IMR-90 (cell line): ENCODE data around the gene PLCB2. TPM values are rescaled to one million over a fixed set of nuclear protein-coding genes. Genes with fewer than 3 reads are reported as not detected.

Source experiments
- ATAC-seq: fragments of 200-7000 bp; cut with Tn5 transposase; 2 replicates; pipeline ENCODE4 v1.9.1; 2020; ENCODE audit warnings: low read depth, mild to moderate bottlenecking, moderate library complexity
- BruUV-seq: library from RNA; stranded (reverse); fragments of 400-500 nt; replicated peaks from 2 replicates; lab custom pipeline; 2021; lab: Mats Ljungman, UMichigan
- CTCF ChIA-PET: fragments of 300-600 bp; formaldehyde crosslinking; extraction: SDS; loops from one replicate; lab custom pipeline; 2021; ENCODE audit warnings: antibody characterized with exemption; lab: Yijun Ruan, JAX
- POLR2A ChIA-PET: fragments of 300-600 bp; sonication (Branson Sonifier 250); formaldehyde crosslinking; loops from one replicate; lab custom pipeline; 2022; ENCODE audit warnings: antibody characterized with exemption; ENCODE audit not compliant: unreplicated experiment; lab: Charles Lee
- DNase-seq: peaks from one replicate; pipeline ENCODE4 v3.0.0; 2013
- H2AFZ ChIP-seq: replicated peaks from 2 replicates; pipeline ENCODE3; 2013; ENCODE audit warnings: low read length, mild to moderate bottlenecking; ENCODE audit not compliant: poor library complexity
- H2AK5ac ChIP-seq: 2 replicates; pipeline ENCODE4 v1.6.1; 2013; ENCODE audit warnings: low read depth, low read length, inconsistent platforms
- H2AK9ac ChIP-seq: replicated peaks from 2 replicates; pipeline ENCODE3; 2013; ENCODE audit warnings: mild to moderate bottlenecking, low read depth, low read length, moderate library complexity; ENCODE audit not compliant: poor library complexity
- H2BK120ac ChIP-seq: 2 replicates; pipeline ENCODE4 v1.6.1; 2013; ENCODE audit warnings: low read depth, low read length, inconsistent platforms
- H2BK15ac ChIP-seq: 3 replicates; pipeline ENCODE4 v1.6.1; 2013; ENCODE audit warnings: low read depth, low read length, inconsistent platforms
- H2BK20ac ChIP-seq: 2 replicates; pipeline ENCODE4 v1.6.1; 2013; ENCODE audit warnings: low read depth, mild to moderate bottlenecking, inconsistent platforms, low read length, moderate library complexity
- H2BK5ac ChIP-seq: 2 replicates; pipeline ENCODE4 v1.6.1; 2013; ENCODE audit warnings: mild to moderate bottlenecking, low read depth, low read length, inconsistent platforms; ENCODE audit not compliant: poor library complexity, severe bottlenecking
- H3K14ac ChIP-seq: replicated peaks from 2 replicates; pipeline ENCODE4 v1.6.1; 2013; ENCODE audit warnings: low read depth, low read length, inconsistent platforms
- H3K18ac ChIP-seq: 2 replicates; pipeline ENCODE4 v1.6.1; 2013; ENCODE audit warnings: low read depth, low read length, control low read depth
- H3K23ac ChIP-seq: 2 replicates; pipeline ENCODE4 v1.6.1; 2013; ENCODE audit warnings: low read depth, low read length, inconsistent platforms
- H3K27ac ChIP-seq: 2 replicates; pipeline ENCODE4 v1.5.1; 2013; ENCODE audit warnings: mild to moderate bottlenecking, control low read depth, low read length; ENCODE audit not compliant: insufficient read depth
- H3K27me3 ChIP-seq: 2 replicates; pipeline ENCODE4 v1.6.1; 2013; ENCODE audit warnings: low read length; ENCODE audit not compliant: control insufficient read depth, insufficient read depth
- H3K36me3 ChIP-seq: 2 replicates; pipeline ENCODE4 v1.6.1; 2013; ENCODE audit warnings: low read length, mixed read lengths; ENCODE audit not compliant: control insufficient read depth, insufficient read depth
- H3K4ac ChIP-seq: 2 replicates; pipeline ENCODE4 v1.6.1; 2013; ENCODE audit warnings: low read depth, low read length, inconsistent platforms
- H3K4me1 ChIP-seq: 2 replicates; pipeline ENCODE4 v1.6.1; 2013; ENCODE audit warnings: low read length, mixed read lengths; ENCODE audit not compliant: control insufficient read depth, insufficient read depth
- H3K4me2 ChIP-seq: 2 replicates; pipeline ENCODE4 v1.6.1; 2013; ENCODE audit warnings: low read depth, mild to moderate bottlenecking, control low read depth, low read length, moderate library complexity
- H3K4me3 ChIP-seq: 2 replicates; pipeline ENCODE4 v1.5.1; 2013; ENCODE audit warnings: low read depth, mild to moderate bottlenecking, control low read depth, low read length, moderate library complexity; ENCODE audit not compliant: insufficient read depth
- H3K56ac ChIP-seq: 2 replicates; pipeline ENCODE4 v1.6.1; 2013; ENCODE audit warnings: low read length, inconsistent platforms; ENCODE audit not compliant: insufficient read depth; ENCODE audit errors: extremely low read depth
- H3K79me1 ChIP-seq, 2 experiments: 2 replicates each; pipeline ENCODE4 v1.6.1; 2013; ENCODE audit warnings: low read length in 2 of 2, inconsistent platforms in 1 of 2, low read depth in 1 of 2
- H3K9ac ChIP-seq: 2 replicates; pipeline ENCODE4 v1.6.1; 2013; ENCODE audit warnings: low read depth, low read length, control low read depth
- H3K9me1 ChIP-seq: 2 replicates; pipeline ENCODE4 v1.6.1; 2013; ENCODE audit warnings: low read length, inconsistent platforms; ENCODE audit not compliant: insufficient read depth
- H3K9me3 ChIP-seq: 2 replicates; pipeline ENCODE4 v1.6.1; 2013; ENCODE audit warnings: low read length; ENCODE audit not compliant: control insufficient read depth, insufficient read depth
- H4K20me1 ChIP-seq: 2 replicates; pipeline ENCODE4 v1.6.1; 2013; ENCODE audit warnings: low read length, inconsistent platforms; ENCODE audit not compliant: insufficient read depth
- H4K5ac ChIP-seq: 2 replicates; pipeline ENCODE4 v1.6.1; 2013; ENCODE audit warnings: mild to moderate bottlenecking, low read depth, low read length, control low read depth
- H4K8ac ChIP-seq, 2 experiments: 2 replicates each; pipeline ENCODE4 v1.6.1; 2013; ENCODE audit warnings: low read depth in 2 of 2, low read length in 2 of 2, control low read depth in 1 of 2, inconsistent platforms in 1 of 2
- H4K91ac ChIP-seq: 2 replicates; pipeline ENCODE4 v1.6.1; 2013; ENCODE audit warnings: low read depth, low read length, inconsistent platforms; ENCODE audit not compliant: insufficient read depth
- BHLHE40 ChIP-seq: fragments of 150-350 bp; IDR thresholded peaks from 2 replicates; pipeline ENCODE4 v1.6.1; 2016; ENCODE audit warnings: mild to moderate bottlenecking, low read depth, low read length
- CEBPB ChIP-seq: IDR thresholded peaks from 2 replicates; pipeline ENCODE4 v1.6.1; 2012; ENCODE audit warnings: low read depth, low read length, improper control_type of control experiment
- CHD1 ChIP-seq: IDR thresholded peaks from 2 replicates; pipeline ENCODE4 v1.6.1; 2012; ENCODE audit warnings: low read depth, low read length, improper control_type of control experiment
- CTCF ChIP-seq: conservative IDR thresholded peaks from 2 replicates; pipeline ENCODE4 v1.5.1; 2012; ENCODE audit warnings: mild to moderate bottlenecking, low read depth, low read length, improper control_type of control experiment
- ELK1 ChIP-seq: fragments of 150-350 bp; IDR thresholded peaks from 2 replicates; pipeline ENCODE4 v1.6.1; 2016; ENCODE audit warnings: low read depth, mild to moderate bottlenecking, low read length, moderate library complexity, borderline replicate concordance
- FOS ChIP-seq: fragments of 150-350 bp; IDR thresholded peaks from 2 replicates; pipeline ENCODE4 v1.6.1; 2016; ENCODE audit warnings: low read depth, low read length
- MAFK ChIP-seq: IDR thresholded peaks from 2 replicates; pipeline ENCODE4 v1.6.1; 2012; ENCODE audit warnings: low read depth, low read length, improper control_type of control experiment
- MAZ ChIP-seq: IDR thresholded peaks from 2 replicates; pipeline ENCODE4 v1.6.1; 2012; ENCODE audit warnings: low read depth, mild to moderate bottlenecking, low read length, improper control_type of control experiment, moderate library complexity, borderline replicate concordance
- MXI1 ChIP-seq: IDR thresholded peaks from 2 replicates; pipeline ENCODE4 v1.6.1; 2012; ENCODE audit warnings: low read depth, mild to moderate bottlenecking, low read length, moderate library complexity, borderline replicate concordance
- NFE2L2 ChIP-seq: fragments of 150-350 bp; IDR thresholded peaks from 2 replicates; pipeline ENCODE4 v1.6.1; 2016; ENCODE audit warnings: low read depth, mild to moderate bottlenecking, low read length
- POLR2A ChIP-seq: IDR thresholded peaks from 2 replicates; pipeline ENCODE4 v1.6.1; 2012; ENCODE audit warnings: mild to moderate bottlenecking, low read depth, low read length
- RAD21 ChIP-seq: IDR thresholded peaks from 2 replicates; pipeline ENCODE4 v1.6.1; 2012; ENCODE audit warnings: low read length, improper control_type of control experiment
- RCOR1 ChIP-seq: IDR thresholded peaks from 2 replicates; pipeline ENCODE4 v1.6.1; 2012; ENCODE audit warnings: mild to moderate bottlenecking, low read length, improper control_type of control experiment; ENCODE audit not compliant: insufficient replicate concordance
- RFX5 ChIP-seq: IDR thresholded peaks from 2 replicates; pipeline ENCODE4 v1.8.0; 2012; ENCODE audit warnings: low read depth, mild to moderate bottlenecking, low read length, moderate library complexity
- SMC3 ChIP-seq: fragments of 150-350 bp; IDR thresholded peaks from 2 replicates; pipeline ENCODE4 v1.6.1; 2016; ENCODE audit warnings: low read depth, mild to moderate bottlenecking, antibody characterized with exemption, low read length, moderate library complexity
- USF2 ChIP-seq: fragments of 150-350 bp; IDR thresholded peaks from 2 replicates; pipeline ENCODE4 v1.6.1; 2017; ENCODE audit warnings: mild to moderate bottlenecking, antibody characterized with exemption, low read length, low read depth
- WGBS, 2 experiments: methylation state at CpG; one replicate each; pipeline versions ENCODE4 v1.1.5 to v1.1.7; 2013; ENCODE audit warnings: missing lambda C conversion rate in 2 of 2; ENCODE audit not compliant: insufficient read length in 1 of 2; ENCODE audit errors: extremely low coverage in 2 of 2; 5-methylcytosine and 5-hydroxymethylcytosine counted together
- dilution Hi-C: fragments of 300-500 bp; cut with HindIII; formaldehyde crosslinking; loops from one replicate; pipeline ENCODE4 v1.14.3; 2018; ENCODE audit warnings: low sequenced_read_pairs; ENCODE audit not compliant: unreplicated experiment
- in situ Hi-C: fragments of 300-500 bp; cut with MboI; formaldehyde crosslinking; loops from 3 replicates; pipeline ENCODE4 v1.14.3; 2019; ENCODE audit warnings: low sequenced_read_pairs, inconsistent platforms, mixed read lengths
- intact Hi-C: fragments of 100-400 bp; cut with micrococcal nuclease; formaldehyde crosslinking; loops from 2 replicates; pipeline ENCODE4 v1.10.0; 2022
- polyA plus RNA-seq, 3 experiments: library from polyadenylated mRNA; depleted of rRNA; stranded (reverse); fragments of >200 nt; gene quantifications; 2 replicates each; pipeline ENCODE4 v1.2.3, GENCODE V29; 2012; ENCODE audit warnings: low replicate concordance in 1 of 3
- total RNA-seq: library from RNA; depleted of rRNA; stranded (reverse); fragments of >200 nt; gene quantifications from 2 replicates; pipeline ENCODE4 v1.2.3, GENCODE V29; 2012

Gene PLCB2
- total and polyA plus RNA-seq, 2 of the 4 experiments (the other 2 are of a cell fraction): 0.18 to 1.4 TPM

GRCh38 chr15:40349163-40349562 is 41.4 kb upstream of the PLCB2 start:
- no peak overlapping the region for H2BK120ac ChIP-seq
- H3K27me3 ChIP-seq: peaks cover 16% of the 10 kb centered on the region
- no peak for ATAC-seq
- H2AK9ac ChIP-seq: no peak overlapping the region
- H2AFZ ChIP-seq: peak overlapping the region; percentile 14
- no peak overlapping the region for H2BK20ac ChIP-seq
- H3K14ac ChIP-seq: no peak overlapping the region
- H3K18ac ChIP-seq: no peak overlapping the region
- no peak overlapping the region for H3K56ac ChIP-seq
- no TSS peak for BruUV-seq
- no peaks in the 10 kb centered on the region for H4K20me1 ChIP-seq
- intact Hi-C loops (no loop called here), in situ Hi-C loops (no loop called here), dilution Hi-C loops (no loop called here)
- H3K9me1 ChIP-seq: peaks cover under 1% of the 10 kb centered on the region; the same call in 1 of the 2 replicates
- no peak overlapping the region for H2BK5ac ChIP-seq
- POLR2A ChIA-PET: no interaction called here
- no peak overlapping the region for H3K4me2 ChIP-seq
- H4K8ac ChIP-seq: no peak overlapping the region
- TF ChIP-seq RAD21: no peak
- no peak for TF ChIP-seq BHLHE40
- no peak for TF ChIP-seq CEBPB
- TF ChIP-seq MAFK: no peak
- TF ChIP-seq CTCF: no peak
- no peak for TF ChIP-seq RCOR1
- TF ChIP-seq SMC3: no peak
- no peak for TF ChIP-seq MXI1
- no peak for TF ChIP-seq RFX5
- TF ChIP-seq USF2: no peak
- no peak for TF ChIP-seq NFE2L2
- no peak for TF ChIP-seq CHD1
- TF ChIP-seq MAZ: no peak
- no peak for TF ChIP-seq FOS
- TF ChIP-seq ELK1: no peak
- no peak for TF ChIP-seq POLR2A
- H3K4ac ChIP-seq: no peak overlapping the region
- H2AK5ac ChIP-seq: no peak overlapping the region
- peaks cover 6% of the 10 kb centered on the region for H3K4me1 ChIP-seq
- DNase-seq: no peak
- no peaks in the 10 kb centered on the region for H3K36me3 ChIP-seq
- no peak overlapping the region for H4K91ac ChIP-seq
- no peaks in the 10 kb centered on the region for H3K79me1 ChIP-seq
- CTCF ChIA-PET: no interaction called here
- no peak overlapping the region for H3K23ac ChIP-seq
- H3K4me3 ChIP-seq: no peak overlapping the region
- no peak overlapping the region for H4K5ac ChIP-seq
- H3K9ac ChIP-seq: no peak overlapping the region
- H3K9me3 ChIP-seq: no peaks in the 10 kb centered on the region
- H3K27ac ChIP-seq: no peak overlapping the region
- no CpG with 5 or more reads among the region's 5 CpGs for WGBS, 2 experiments
- H2BK15ac ChIP-seq: no peak overlapping the region
